Measurements from ENCODE around the gene LRPAP1. TPM values are rescaled to one million over a fixed set of nuclear protein-coding genes. Genes with fewer than 3 reads are reported as not detected.
A peak's percentile ranks its signal among the peaks of the same experiment; 100 is the strongest.

Gene LRPAP1
- total RNA-seq, 1 donor from 2014 or later, result 92.2 TPM

DNA sequence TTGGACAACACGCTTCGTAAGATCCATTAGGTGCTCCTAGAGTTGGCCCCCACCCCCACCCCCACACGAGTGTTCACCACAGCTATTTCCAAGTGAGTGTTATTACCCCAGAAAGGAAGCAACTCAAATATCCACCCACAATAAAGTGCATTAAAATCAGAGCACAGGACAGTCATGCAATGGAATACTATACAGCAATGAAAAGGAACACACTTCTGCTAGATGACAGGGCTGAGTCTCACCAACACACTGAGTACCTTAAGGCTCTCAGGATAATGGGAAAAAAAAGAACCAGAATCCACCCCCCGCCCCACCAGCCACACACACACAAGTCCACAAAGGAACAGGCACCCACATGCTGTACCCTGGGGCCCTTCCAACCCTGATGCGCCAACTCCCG, 21.0 kb downstream of the LRPAP1 start:
- peaks cover 61% of the 10 kb centered on the region for H3K36me3 Mint-ChIP-seq (ENCODE audit: low read depth, unreplicated experiment)
- DNase-seq (ENCODE audit: low spot score), result no peak
- TF ChIP-seq, protein P1, sequence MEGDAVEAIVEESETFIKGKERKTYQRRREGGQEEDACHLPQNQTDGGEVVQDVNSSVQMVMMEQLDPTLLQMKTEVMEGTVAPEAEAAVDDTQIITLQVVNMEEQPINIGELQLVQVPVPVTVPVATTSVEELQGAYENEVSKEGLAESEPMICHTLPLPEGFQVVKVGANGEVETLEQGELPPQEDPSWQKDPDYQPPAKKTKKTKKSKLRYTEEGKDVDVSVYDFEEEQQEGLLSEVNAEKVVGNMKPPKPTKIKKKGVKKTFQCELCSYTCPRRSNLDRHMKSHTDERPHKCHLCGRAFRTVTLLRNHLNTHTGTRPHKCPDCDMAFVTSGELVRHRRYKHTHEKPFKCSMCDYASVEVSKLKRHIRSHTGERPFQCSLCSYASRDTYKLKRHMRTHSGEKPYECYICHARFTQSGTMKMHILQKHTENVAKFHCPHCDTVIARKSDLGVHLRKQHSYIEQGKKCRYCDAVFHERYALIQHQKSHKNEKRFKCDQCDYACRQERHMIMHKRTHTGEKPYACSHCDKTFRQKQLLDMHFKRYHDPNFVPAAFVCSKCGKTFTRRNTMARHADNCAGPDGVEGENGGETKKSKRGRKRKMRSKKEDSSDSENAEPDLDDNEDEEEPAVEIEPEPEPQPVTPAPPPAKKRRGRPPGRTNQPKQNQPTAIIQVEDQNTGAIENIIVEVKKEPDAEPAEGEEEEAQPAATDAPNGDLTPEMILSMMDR (IDR thresholded peaks at IDR 0.05; ENCODE audit: unreplicated experiment), result no peak
- H3K27me3 Mint-ChIP-seq (ENCODE audit: unreplicated experiment), result peaks cover 2% of the 10 kb centered on the region
- no peaks in the 10 kb centered on the region for H3K9me3 Mint-ChIP-seq (ENCODE audit: unreplicated experiment)
- no peak overlapping the region for H3K27ac Mint-ChIP-seq (ENCODE audit: unreplicated experiment)
- peaks cover 9% of the 10 kb centered on the region for H3K4me1 Mint-ChIP-seq (ENCODE audit: unreplicated experiment)
- peak overlapping the region; percentile 27 for H3K4me3 Mint-ChIP-seq (ENCODE audit: unreplicated experiment)

DNA sequence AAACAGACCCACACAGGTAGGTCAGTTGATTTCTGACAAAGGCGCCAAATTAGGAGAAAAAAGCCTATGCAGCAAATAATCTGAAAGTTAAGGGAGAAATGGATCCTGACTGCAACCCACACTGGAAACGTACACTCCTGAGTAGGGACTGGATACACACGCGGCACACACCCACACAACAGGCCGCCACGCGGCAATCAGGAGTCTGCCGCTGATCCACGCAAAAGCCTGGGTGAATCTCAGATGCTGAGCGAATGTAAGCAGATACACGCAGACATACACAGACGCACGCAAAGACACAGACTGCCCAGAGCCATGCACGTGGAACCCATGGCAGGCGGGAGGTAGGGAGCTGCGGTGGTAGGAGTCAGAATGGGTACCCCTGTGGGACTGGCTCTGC, 21.7 kb downstream of the LRPAP1 start:
- peaks cover 2% of the 10 kb centered on the region for H3K27me3 Mint-ChIP-seq (ENCODE audit: unreplicated experiment)
- H3K27ac Mint-ChIP-seq (ENCODE audit: unreplicated experiment), result no peak overlapping the region
- no peak overlapping the region for H3K4me3 Mint-ChIP-seq (ENCODE audit: unreplicated experiment)
- TF ChIP-seq, protein P1 (IDR thresholded peaks at IDR 0.05; ENCODE audit: unreplicated experiment), result no peak
- H3K9me3 Mint-ChIP-seq (ENCODE audit: unreplicated experiment), result no peaks in the 10 kb centered on the region
- H3K4me1 Mint-ChIP-seq (ENCODE audit: unreplicated experiment), result peaks cover 3% of the 10 kb centered on the region
- peaks cover 58% of the 10 kb centered on the region for H3K36me3 Mint-ChIP-seq (ENCODE audit: low read depth, unreplicated experiment)
- DNase-seq (ENCODE audit: low spot score), result no peak

DNA sequence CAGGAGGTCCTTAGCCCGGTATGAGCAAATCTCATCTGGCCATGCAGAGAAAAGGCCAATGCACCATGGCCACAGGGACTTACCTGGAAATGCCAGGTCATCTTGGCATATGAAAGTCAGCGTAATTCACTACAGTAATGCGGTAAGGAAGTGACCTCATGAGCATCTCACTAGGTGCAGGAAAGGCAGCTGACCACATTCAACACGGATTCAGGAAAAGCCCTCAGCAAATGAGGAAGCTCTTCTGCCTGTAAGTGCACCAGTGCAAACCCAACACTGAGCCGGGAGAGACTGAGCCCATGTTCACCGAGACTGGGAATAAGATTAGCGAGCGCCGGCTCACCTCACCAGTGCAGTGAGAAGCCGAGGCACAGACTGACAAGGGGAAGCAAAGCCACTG, 23.7 kb downstream of the LRPAP1 start:
- Mint-ChIP-seq H3K27me3 (ENCODE audit: unreplicated experiment) (peaks cover 2% of the 10 kb centered on the region), H3K4me1 (ENCODE audit: unreplicated experiment) (peaks cover 2% of the 10 kb centered on the region), H3K9me3 (ENCODE audit: unreplicated experiment) (no peaks in the 10 kb centered on the region), H3K4me3 (ENCODE audit: unreplicated experiment) (no peak overlapping the region), H3K27ac (ENCODE audit: unreplicated experiment) (no peak overlapping the region), H3K36me3 (ENCODE audit: low read depth, unreplicated experiment) (peaks cover 58% of the 10 kb centered on the region)
- no peak for DNase-seq (ENCODE audit: low spot score)
- TF ChIP-seq, protein P1 (IDR thresholded peaks at IDR 0.05; ENCODE audit: unreplicated experiment), result no peak

DNA sequence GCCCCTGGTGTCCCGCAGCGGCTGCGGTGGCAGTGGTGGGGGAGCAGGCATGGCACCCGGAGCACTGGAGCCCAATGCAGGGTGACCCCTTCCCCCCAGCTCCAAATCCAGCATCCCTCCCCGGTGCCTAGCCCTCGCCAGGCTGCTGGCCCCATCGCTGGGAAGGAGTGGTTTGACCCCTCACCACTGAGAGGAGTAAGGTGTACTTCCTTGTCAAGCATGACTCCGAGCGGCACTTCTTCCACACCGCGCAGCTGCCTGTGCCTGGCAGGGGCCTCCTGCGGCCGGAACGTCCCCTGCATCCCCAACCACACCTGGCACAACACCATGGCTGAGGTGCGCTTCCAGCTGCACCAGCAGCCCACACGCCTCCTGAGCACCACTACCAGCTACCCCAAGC, 27.0 kb downstream of the LRPAP1 start:
- H3K36me3 Mint-ChIP-seq (ENCODE audit: low read depth, unreplicated experiment), result peaks cover 36% of the 10 kb centered on the region
- peaks cover 4% of the 10 kb centered on the region for H3K27me3 Mint-ChIP-seq (ENCODE audit: unreplicated experiment)
- TF ChIP-seq, protein P1 (IDR thresholded peaks at IDR 0.05; ENCODE audit: unreplicated experiment), result no peak
- H3K27ac Mint-ChIP-seq (ENCODE audit: unreplicated experiment), result no peak overlapping the region
- no peaks in the 10 kb centered on the region for H3K9me3 Mint-ChIP-seq (ENCODE audit: unreplicated experiment)
- no peak overlapping the region for H3K4me3 Mint-ChIP-seq (ENCODE audit: unreplicated experiment)
- DNase-seq (ENCODE audit: low spot score), result no peak
- H3K4me1 Mint-ChIP-seq (ENCODE audit: unreplicated experiment), result peaks cover 9% of the 10 kb centered on the region

DNA sequence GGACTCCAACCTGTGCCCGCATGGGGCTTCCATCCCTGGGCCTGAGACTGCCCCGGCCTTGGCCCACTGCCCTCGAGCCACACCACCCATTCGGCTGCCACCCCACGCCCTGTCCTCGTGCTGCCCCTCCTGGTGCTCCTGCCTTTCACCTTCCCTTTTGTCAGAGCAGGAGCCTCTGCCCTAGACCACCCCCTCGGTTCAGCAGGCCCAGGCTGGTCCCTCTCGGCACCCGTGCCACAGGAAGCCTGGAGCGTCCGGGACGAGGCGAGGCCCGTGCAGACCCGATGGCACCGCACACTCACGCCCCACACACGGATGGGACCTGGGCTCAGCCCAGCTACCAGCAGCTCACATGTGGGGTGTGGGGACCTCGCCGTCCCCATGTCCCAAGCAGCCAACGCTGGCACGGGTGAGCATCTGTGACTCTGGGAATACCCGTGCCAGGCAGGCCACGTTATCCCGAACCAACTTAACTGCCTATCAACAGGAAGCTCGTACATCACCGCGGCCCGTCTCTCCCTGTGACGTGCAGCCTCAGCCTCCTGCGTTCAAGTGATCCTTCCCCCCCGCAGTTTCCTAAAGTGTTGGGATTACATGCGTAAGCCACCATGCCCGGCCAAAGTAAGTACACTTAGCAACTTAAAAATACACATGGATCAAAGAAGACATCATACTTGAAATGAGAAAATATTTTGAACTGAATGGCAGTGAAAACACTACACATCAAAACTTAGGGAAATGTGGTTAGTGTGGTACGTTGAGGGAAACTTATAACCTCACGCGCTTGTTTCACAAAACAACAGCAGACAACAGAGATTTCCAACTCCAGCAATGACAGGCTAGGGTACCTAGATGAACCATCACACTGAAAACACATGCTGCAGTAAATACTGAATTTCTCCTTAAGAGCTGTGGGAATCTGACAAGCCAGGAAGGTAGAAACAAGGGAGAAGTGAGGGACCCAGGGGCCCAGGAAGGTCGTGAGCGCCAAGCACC, 29.0 kb downstream of the LRPAP1 start:
- TF ChIP-seq, protein P1 (IDR thresholded peaks at IDR 0.05; ENCODE audit: unreplicated experiment), result no peak
- Mint-ChIP-seq H3K27ac (ENCODE audit: unreplicated experiment) (peak overlapping the region; percentile 50), H3K36me3 (ENCODE audit: low read depth, unreplicated experiment) (peaks cover 24% of the 10 kb centered on the region), H3K9me3 (ENCODE audit: unreplicated experiment) (no peaks in the 10 kb centered on the region), H3K4me3 (ENCODE audit: unreplicated experiment) (peak overlapping the region; percentile 49), H3K4me1 (ENCODE audit: unreplicated experiment) (peaks cover 8% of the 10 kb centered on the region), H3K27me3 (ENCODE audit: unreplicated experiment) (peaks cover 7% of the 10 kb centered on the region)
- no peak for DNase-seq (ENCODE audit: low spot score)
